Breast epithelium (tissue), 4 donors: ENCODE data around the gene ATP2B2. TPM values are rescaled to one million over a fixed set of nuclear protein-coding genes. Genes with fewer than 3 reads are reported as not detected.

ENCODE experiments used
- DNase-seq, 2 donors: peaks; one replicate each; pipeline ENCODE4 v3.0.0-alpha.2; 2019; ENCODE audit warnings: low spot score in 2 of 2
- H3K27ac ChIP-seq, 2 donors: fragments of 200-600 bp; sonication (generic) in 1 of 2; one replicate each; pipeline ENCODE4 v1.5.1; 2016 to 2019; ENCODE audit warnings: mild to moderate bottlenecking in 1 of 2
- H3K27me3 ChIP-seq, 2 donors: fragments of 200-600 bp; sonication (generic) in 1 of 2; one replicate each; pipeline versions ENCODE4 v1.5.1 to v1.6.0; 2017 to 2019; ENCODE audit warnings: control low read depth in 1 of 2, mild to moderate bottlenecking in 1 of 2
- H3K36me3 ChIP-seq: fragments of 200-600 bp; one replicate; pipeline ENCODE4 v1.5.1; 2019
- H3K4me1 ChIP-seq, 2 donors: fragments of 200-600 bp; sonication (generic); one replicate each; pipeline ENCODE4 v1.5.1; 2016 to 2019; ENCODE audit warnings: control low read depth in 1 of 2
- H3K4me3 ChIP-seq, 3 donors: fragments of 200-600 bp; sonication (generic); 1 replicate in 2 of 3; 2 replicates in 1 of 3; pipeline ENCODE4 v1.5.1; 2016 to 2019; ENCODE audit warnings: mild to moderate bottlenecking in 3 of 3, moderate library complexity in 2 of 3
- H3K9me3 ChIP-seq, 2 donors: fragments of 200-600 bp; sonication (generic) in 1 of 2; one replicate each; pipeline ENCODE4 v1.5.1; 2016 to 2019; ENCODE audit warnings: control low read depth in 1 of 2
- POLR2A ChIP-seq: fragments of 450-650 bp; IDR thresholded peaks from one replicate; pipeline ENCODE4 v1.6.1; 2016; ENCODE audit warnings: antibody characterized with exemption, mild to moderate bottlenecking, moderate library complexity
- POLR2AphosphoS5 ChIP-seq, 3 donors: sonication (generic); formaldehyde crosslinking; IDR thresholded peaks; one replicate each; pipeline ENCODE4 v1.6.1; 2017; ENCODE audit warnings: antibody characterized with exemption in 3 of 3
- intact Hi-C: fragments of 100-400 bp; cut with DNase I; formaldehyde crosslinking; loops from one replicate; pipeline ENCODE4 v1.15.1; 2023; ENCODE audit warnings: low total_unique reads
- total RNA-seq, 3 donors: library from RNA; depleted of rRNA; stranded (reverse); fragments of >200 nt; gene quantifications; one replicate each; pipeline ENCODE4 v1.1.0, GENCODE V29; 2016
- TF ChIP-seq, protein P1 (sequence below), 3 donors: fragments of 450-650 bp; IDR thresholded peaks; one replicate each; pipeline ENCODE4 v1.5.1; 2016 to 2017; ENCODE audit warnings: antibody characterized with exemption in 3 of 3, mild to moderate bottlenecking in 3 of 3, moderate library complexity in 3 of 3

ATP2B2 gene
- total RNA-seq, 3 donors from 2014 or later = under 0.01 to 0.15 TPM; not detected in 1

- intact Hi-C loops = no loop called here
Observed at GRCh38 chr3:10306156-10306555, 199.2 kb downstream of the ATP2B2 start.

GRCh38 chr3:10305331-10305902 is 200.0 kb downstream of the ATP2B2 start:
- H3K4me1 ChIP-seq = no peaks in the 10 kb centered on the region
- no peak overlapping the region for H3K4me3 ChIP-seq
- no peaks in the 10 kb centered on the region for H3K36me3 ChIP-seq
- no peak for DNase-seq
- H3K9me3 ChIP-seq = no peaks in the 10 kb centered on the region
- no peak overlapping the region for H3K27ac ChIP-seq
- no peaks in the 10 kb centered on the region for H3K27me3 ChIP-seq
- TF ChIP-seq POLR2AphosphoS5 (IDR thresholded peaks at IDR 0.05) (no peak), POLR2A (no peak)
- TF ChIP-seq, protein P1, sequence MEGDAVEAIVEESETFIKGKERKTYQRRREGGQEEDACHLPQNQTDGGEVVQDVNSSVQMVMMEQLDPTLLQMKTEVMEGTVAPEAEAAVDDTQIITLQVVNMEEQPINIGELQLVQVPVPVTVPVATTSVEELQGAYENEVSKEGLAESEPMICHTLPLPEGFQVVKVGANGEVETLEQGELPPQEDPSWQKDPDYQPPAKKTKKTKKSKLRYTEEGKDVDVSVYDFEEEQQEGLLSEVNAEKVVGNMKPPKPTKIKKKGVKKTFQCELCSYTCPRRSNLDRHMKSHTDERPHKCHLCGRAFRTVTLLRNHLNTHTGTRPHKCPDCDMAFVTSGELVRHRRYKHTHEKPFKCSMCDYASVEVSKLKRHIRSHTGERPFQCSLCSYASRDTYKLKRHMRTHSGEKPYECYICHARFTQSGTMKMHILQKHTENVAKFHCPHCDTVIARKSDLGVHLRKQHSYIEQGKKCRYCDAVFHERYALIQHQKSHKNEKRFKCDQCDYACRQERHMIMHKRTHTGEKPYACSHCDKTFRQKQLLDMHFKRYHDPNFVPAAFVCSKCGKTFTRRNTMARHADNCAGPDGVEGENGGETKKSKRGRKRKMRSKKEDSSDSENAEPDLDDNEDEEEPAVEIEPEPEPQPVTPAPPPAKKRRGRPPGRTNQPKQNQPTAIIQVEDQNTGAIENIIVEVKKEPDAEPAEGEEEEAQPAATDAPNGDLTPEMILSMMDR (IDR thresholded peaks at IDR 0.05) = no peak
- intact Hi-C loops = no loop called here

More at GRCh38 chr3:10306156-10306555, 199.2 kb downstream of the ATP2B2 start:
- TF ChIP-seq POLR2AphosphoS5 (IDR thresholded peaks at IDR 0.05) = no peak
- TF ChIP-seq POLR2A = no peak
- TF ChIP-seq, protein P1 (IDR thresholded peaks at IDR 0.05) = no peak
- H3K4me1 ChIP-seq = no peaks in the 10 kb centered on the region
- DNase-seq = no peak
- H3K27ac ChIP-seq = no peak overlapping the region
- no peaks in the 10 kb centered on the region for H3K9me3 ChIP-seq
- H3K27me3 ChIP-seq = no peaks in the 10 kb centered on the region
- H3K4me3 ChIP-seq = no peak overlapping the region
- H3K36me3 ChIP-seq = no peaks in the 10 kb centered on the region

DNA sequence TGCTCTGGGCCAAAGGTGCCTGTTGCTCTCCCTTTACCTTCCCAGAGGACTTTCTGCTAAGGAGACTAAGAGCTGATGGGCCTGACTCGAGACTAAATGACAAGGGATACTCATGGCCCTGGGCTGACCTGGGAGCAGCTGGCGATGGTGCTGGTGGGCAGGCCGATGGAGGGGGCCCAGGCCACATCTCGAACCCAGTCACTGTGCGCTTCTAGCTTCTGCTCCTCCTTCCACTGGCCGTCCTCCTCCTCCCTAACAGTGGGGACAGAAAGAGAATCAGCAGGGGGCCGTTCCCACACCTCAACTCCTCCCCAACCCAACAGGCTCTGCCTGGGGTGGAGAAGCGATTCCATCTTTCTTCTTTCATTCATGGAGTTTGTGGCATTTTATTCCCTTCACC is 200.5 kb downstream of the ATP2B2 start:
- no peaks in the 10 kb centered on the region for H3K4me1 ChIP-seq
- TF ChIP-seq POLR2A (no peak), POLR2AphosphoS5 (IDR thresholded peaks at IDR 0.05) (no peak)
- TF ChIP-seq, protein P1 (IDR thresholded peaks at IDR 0.05) = no peak
- H3K9me3 ChIP-seq = no peaks in the 10 kb centered on the region
- DNase-seq = no peak
- H3K36me3 ChIP-seq = no peaks in the 10 kb centered on the region
- intact Hi-C loops = no loop called here
- H3K27ac ChIP-seq = no peak overlapping the region
- H3K27me3 ChIP-seq = no peaks in the 10 kb centered on the region
- no peak overlapping the region for H3K4me3 ChIP-seq

DNA sequence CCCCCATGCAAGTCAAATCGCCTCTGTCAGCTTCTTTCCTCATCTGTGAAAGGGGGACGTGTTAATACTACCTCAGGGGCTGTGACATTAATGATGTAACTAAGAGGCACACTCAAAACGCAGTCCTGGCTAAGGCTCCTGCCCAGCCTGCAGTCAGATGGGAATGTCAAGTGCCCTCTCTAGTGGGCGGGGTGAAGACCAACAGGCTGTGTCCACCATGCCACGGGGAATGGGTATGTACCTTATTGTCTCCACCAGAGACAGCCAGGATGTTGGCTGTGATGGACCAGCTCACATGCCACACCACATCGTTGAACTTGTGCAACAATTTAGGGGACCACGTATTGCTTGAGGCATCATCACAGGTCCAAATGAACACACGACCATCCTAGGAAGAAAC is 201.6 kb downstream of the ATP2B2 start:
- no peaks in the 10 kb centered on the region for H3K36me3 ChIP-seq
- H3K27ac ChIP-seq = no peak overlapping the region
- intact Hi-C loops = no loop called here
- H3K4me1 ChIP-seq = no peaks in the 10 kb centered on the region
- TF ChIP-seq POLR2AphosphoS5 (IDR thresholded peaks at IDR 0.05) = no peak
- H3K9me3 ChIP-seq = no peaks in the 10 kb centered on the region
- no peak overlapping the region for H3K4me3 ChIP-seq
- H3K27me3 ChIP-seq = no peaks in the 10 kb centered on the region
- DNase-seq = no peak

GRCh38 chr3:10303105-10303504 is 202.3 kb downstream of the ATP2B2 start:
- Histone ChIP-seq H3K9me3 (no peaks in the 10 kb centered on the region), H3K4me1 (no peaks in the 10 kb centered on the region), H3K27ac (no peak overlapping the region), H3K4me3 (no peak overlapping the region), H3K27me3 (no peaks in the 10 kb centered on the region), H3K36me3 (no peaks in the 10 kb centered on the region)
- intact Hi-C loops = no loop called here
- no peak for DNase-seq
- TF ChIP-seq POLR2A = no peak
- TF ChIP-seq, protein P1 (IDR thresholded peaks at IDR 0.05) = no peak
- no peak for TF ChIP-seq POLR2AphosphoS5 (IDR thresholded peaks at IDR 0.05)

GRCh38 chr3:10300087-10300486 is 205.3 kb downstream of the ATP2B2 start:
- Histone ChIP-seq H3K9me3 (no peaks in the 10 kb centered on the region), H3K4me1 (no peaks in the 10 kb centered on the region), H3K27ac (no peak overlapping the region), H3K36me3 (no peaks in the 10 kb centered on the region), H3K27me3 (no peaks in the 10 kb centered on the region), H3K4me3 (no peak overlapping the region)
- no peak for DNase-seq
- intact Hi-C loops = no loop called here
- TF ChIP-seq POLR2A = no peak
- TF ChIP-seq, protein P1 (IDR thresholded peaks at IDR 0.05) = no peak
- TF ChIP-seq POLR2AphosphoS5 (IDR thresholded peaks at IDR 0.05) = no peak
